Activated CD8-positive, alpha-beta memory T cell treated with anti-CD3 and anti-CD28 coated beads for 1 hour (primary cell): ENCODE measurements around the gene SETD3.

ENCODE experiments used
- DNase-seq, 2 donors: peaks; one replicate each; pipeline ENCODE4 v3.0.0-alpha.2; 2020; ENCODE audit warnings: low read depth in 1 of 2; ENCODE audit errors: extremely low read depth in 1 of 2

Gene SETD3

GRCh38 chr14:99497894-99498293 lies 17.2 kb upstream of the SETD3 start:
- no peak for DNase-seq

- no peak for DNase-seq
Measured at GRCh38 chr14:99497341-99497740, 16.7 kb upstream of the SETD3 start.

GRCh38 chr14:99484106-99484505 lies 3.4 kb upstream of the SETD3 start:
- DNase-seq: no peak

- DNase-seq: no peak
Measured at GRCh38 chr14:99481745-99482099, 1.1 kb upstream of the SETD3 start.

- DNase-seq: peak; percentile 100
Measured at GRCh38 chr14:99480917-99481744, 472 bp upstream of the SETD3 start, which contains the start of gene CCNK. CCNK (plus strand) TSS chr14:99481409; CDS start chr14:99492678, 11,269 bp downstream.

- no peak for DNase-seq
Measured at GRCh38 chr14:99479160-99479905, 1.3 kb downstream of the SETD3 start.

GRCh38 chr14:99478128-99478527 lies 2.5 kb downstream of the SETD3 start:
- no peak for DNase-seq

- no peak for DNase-seq
Measured at GRCh38 chr14:99476864-99477263, 3.8 kb downstream of the SETD3 start.

- DNase-seq: no peak
Measured at GRCh38 chr14:99475660-99476059, 5.0 kb downstream of the SETD3 start.

GRCh38 chr14:99475179-99475578 lies 5.5 kb downstream of the SETD3 start:
- DNase-seq: no peak

GRCh38 chr14:99473458-99473857 lies 7.2 kb downstream of the SETD3 start:
- no peak for DNase-seq

- no peak for DNase-seq
Measured at GRCh38 chr14:99472937-99473336, 7.7 kb downstream of the SETD3 start.

GRCh38 chr14:99471731-99472130 lies 8.9 kb downstream of the SETD3 start:
- no peak for DNase-seq

- DNase-seq: no peak
Measured at GRCh38 chr14:99468836-99469592, 11.6 kb downstream of the SETD3 start.

GRCh38 chr14:99468081-99468480 lies 12.6 kb downstream of the SETD3 start:
- DNase-seq: no peak

- no peak for DNase-seq
Measured at GRCh38 chr14:99467336-99468078, 13.2 kb downstream of the SETD3 start.

GRCh38 chr14:99466758-99467157 lies 13.9 kb downstream of the SETD3 start:
- no peak for DNase-seq

- no peak for DNase-seq
Measured at GRCh38 chr14:99465288-99465687, 15.4 kb downstream of the SETD3 start.

GRCh38 chr14:99463974-99464373 lies 16.7 kb downstream of the SETD3 start:
- DNase-seq: no peak

- no peak for DNase-seq
Measured at GRCh38 chr14:99462210-99462609, 18.4 kb downstream of the SETD3 start.
